HepG2 (cell line): Measurements from ENCODE around the gene TMEM253. TPM values are rescaled to one million over a fixed set of nuclear protein-coding genes. Genes with fewer than 3 reads are reported as not detected.

Source experiments
- CEBPB ChIP-seq: IDR thresholded peaks from 2 replicates; pipeline ENCODE4 v1.6.1; 2011; ENCODE audit warnings: low read depth, low read length, improper control_type of control experiment, borderline replicate concordance
- HMGXB4 ChIP-seq, 2 experiments: sonication (generic) in 1 of 2; formaldehyde crosslinking in 1 of 2; IDR thresholded peaks; 2 replicates each; pipeline versions ENCODE4 v1.4.0 to v1.6.1; 2018 to 2020; ENCODE audit warnings: missing genetic modification reagents in 2 of 2, borderline replicate concordance in 1 of 2, low read depth in 1 of 2, mild to moderate bottlenecking in 1 of 2, missing biosample characterization in 1 of 2
- IRF2 ChIP-seq: IDR thresholded peaks from 2 replicates; pipeline ENCODE4 v1.6.1; 2018; ENCODE audit warnings: missing genetic modification reagents, missing compliant biosample characterization
- JDP2 ChIP-seq: sonication (generic); formaldehyde crosslinking; IDR thresholded peaks from 2 replicates; pipeline ENCODE4 v1.8.1; 2022; ENCODE audit warnings: missing genetic modification reagents, borderline replicate concordance
- RBFOX2 ChIP-seq: fragments of 200-400 bp; formaldehyde crosslinking; IDR thresholded peaks from 2 replicates; pipeline ENCODE4 v1.6.1; 2017; ENCODE audit warnings: low read depth, mild to moderate bottlenecking, low read length
- RFXAP ChIP-seq: sonication (generic); formaldehyde crosslinking; IDR thresholded peaks from 2 replicates; pipeline ENCODE4 v1.4.0; 2020; ENCODE audit warnings: missing genetic modification reagents, borderline replicate concordance
- SALL1 ChIP-seq: sonication (generic); formaldehyde crosslinking; IDR thresholded peaks from 2 replicates; pipeline ENCODE4 v1.8.0; 2022; ENCODE audit warnings: mild to moderate bottlenecking, missing genetic modification reagents
- SRSF4 ChIP-seq: fragments of 200-400 bp; formaldehyde crosslinking; IDR thresholded peaks from one replicate; pipeline ENCODE4 v1.6.1; 2018; ENCODE audit warnings: mild to moderate bottlenecking, low read depth, low read length, moderate library complexity; ENCODE audit not compliant: poor library complexity, severe bottlenecking
- TGIF2 ChIP-seq: IDR thresholded peaks from 2 replicates; pipeline ENCODE4 v1.6.1; 2016; ENCODE audit warnings: control low read depth, missing compliant biosample characterization
- TSC22D2 ChIP-seq: sonication (generic); formaldehyde crosslinking; IDR thresholded peaks from 2 replicates; pipeline ENCODE4 v1.5.1; 2020; ENCODE audit warnings: missing genetic modification reagents, mild to moderate bottlenecking, borderline replicate concordance
- ZFP1 ChIP-seq: IDR thresholded peaks from 2 replicates; pipeline ENCODE4 v1.6.1; 2016
- ZKSCAN8 ChIP-seq: IDR thresholded peaks from 2 replicates; pipeline ENCODE4 v1.6.1; 2016; ENCODE audit warnings: borderline replicate concordance, missing genetic modification reagents, missing compliant biosample characterization
- ZNF337 ChIP-seq: sonication (generic); formaldehyde crosslinking; IDR thresholded peaks from 2 replicates; pipeline ENCODE4 v1.5.1; 2020; ENCODE audit warnings: missing genetic modification reagents, low read depth, mild to moderate bottlenecking, borderline replicate concordance
- ZNF446 ChIP-seq: sonication (generic); formaldehyde crosslinking; IDR thresholded peaks from 2 replicates; pipeline ENCODE4 v1.5.0; 2020; ENCODE audit warnings: mild to moderate bottlenecking, missing genetic modification reagents
- ZNF563 ChIP-seq: sonication (generic); formaldehyde crosslinking; IDR thresholded peaks from 2 replicates; pipeline ENCODE4 v1.8.0; 2022; ENCODE audit warnings: mild to moderate bottlenecking, moderate library complexity, missing genetic modification reagents
- ZNF614 ChIP-seq: IDR thresholded peaks from 2 replicates; pipeline ENCODE4 v1.6.1; 2018; ENCODE audit warnings: missing biosample characterization, missing genetic modification reagents, inconsistent platforms, borderline replicate concordance
- ZNF800 ChIP-seq: sonication (generic); formaldehyde crosslinking; IDR thresholded peaks from 2 replicates; pipeline ENCODE4 v1.4.0; 2020; ENCODE audit warnings: missing genetic modification reagents
- ZSCAN22 ChIP-seq: sonication (generic); formaldehyde crosslinking; IDR thresholded peaks from 2 replicates; pipeline ENCODE4 v1.4.0; 2020; ENCODE audit warnings: mild to moderate bottlenecking, missing genetic modification reagents
- polyA plus RNA-seq, 8 experiments: library from polyadenylated mRNA; depleted of rRNA in 3 of 8; stranded (reverse) in 7 of 8; unstranded in 1 of 8; fragments of >200 nt; fragmentation: Illumina TruSeq in 4 of 8; extraction: Trizol in 4 of 8; gene quantifications; 2 replicates each; pipeline versions ENCODE4 v1.2.1 to v1.2.3, GENCODE V29; 2011 to 2016; ENCODE audit warnings: low read depth in 4 of 8, missing spikeins in 1 of 8, mixed read lengths in 1 of 8; ENCODE audit not compliant: insufficient read depth in 1 of 8
- total RNA-seq, 5 experiments: library from RNA; depleted of rRNA; stranded (reverse); fragments of >200 nt; fragmentation: Illumina TruSeq; extraction: Trizol; gene quantifications; 2 replicates each; pipeline ENCODE4 v1.2.3, GENCODE V29; 2016; ENCODE audit warnings: low read depth in 1 of 5
- TF ChIP-seq, protein P1 (sequence below): sonication (generic); formaldehyde crosslinking; conservative IDR thresholded peaks from 2 replicates; pipeline ENCODE4 v1.4.0; 2020; ENCODE audit warnings: missing genetic modification reagents
- TF ChIP-seq, protein P2 (sequence below): sonication (generic); formaldehyde crosslinking; IDR thresholded peaks from 2 replicates; pipeline ENCODE4 v1.4.0; 2020; ENCODE audit warnings: missing genetic modification reagents

The TMEM253 gene
- total and polyA plus RNA-seq, 2 of the 13 experiments (the other 11 are each of a cell fraction or from before 2014, with no cell fraction given) = 0.29 to 0.45 TPM

DNA sequence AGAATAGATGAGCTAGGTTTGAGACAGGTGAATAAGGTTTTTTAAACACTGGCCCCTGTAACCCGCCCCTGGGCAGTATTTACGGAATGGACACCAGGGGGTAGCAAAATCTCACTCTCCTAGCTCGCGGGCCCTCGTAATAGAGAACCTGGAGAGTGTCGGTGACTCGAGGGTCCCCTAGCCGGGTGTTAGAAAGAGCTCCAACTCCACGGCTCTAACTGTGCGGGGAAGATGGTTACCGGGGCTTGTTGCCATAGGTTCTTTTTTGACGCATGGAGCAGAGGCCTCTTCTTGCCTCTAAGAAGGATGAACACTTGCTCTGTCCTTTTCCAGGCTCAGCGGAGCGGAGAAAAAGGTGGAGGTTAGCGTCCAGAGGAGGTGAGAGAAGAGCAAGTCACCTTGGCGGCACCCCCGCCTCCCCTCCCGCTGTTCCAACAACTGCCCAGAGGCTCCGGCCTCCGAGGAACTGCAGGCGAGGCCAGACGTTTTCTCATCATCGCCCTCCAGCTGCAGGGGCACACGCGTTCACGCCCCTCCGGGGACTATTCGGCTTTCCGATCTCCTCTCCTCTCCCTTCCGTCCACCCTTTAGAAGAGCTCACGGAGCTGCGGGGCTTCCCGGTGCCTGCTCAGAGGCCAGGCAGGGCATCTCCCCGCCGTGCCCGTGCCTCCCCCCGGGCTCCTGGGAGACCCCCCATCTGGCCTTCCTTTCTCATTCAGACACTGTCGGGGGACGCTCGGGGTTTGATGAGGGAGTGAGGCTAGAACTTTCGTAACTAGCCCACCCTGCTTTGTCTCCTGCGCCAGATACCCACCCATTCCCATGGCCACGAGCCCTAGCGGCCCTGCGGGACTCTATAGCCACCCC is 32.1 kb upstream of the TMEM253 start (continued):
- 0 out of 2 replicates have a peak, but pooled peaks have one; percentile 18 for TF ChIP-seq RBFOX2
- TF ChIP-seq, protein P1, sequence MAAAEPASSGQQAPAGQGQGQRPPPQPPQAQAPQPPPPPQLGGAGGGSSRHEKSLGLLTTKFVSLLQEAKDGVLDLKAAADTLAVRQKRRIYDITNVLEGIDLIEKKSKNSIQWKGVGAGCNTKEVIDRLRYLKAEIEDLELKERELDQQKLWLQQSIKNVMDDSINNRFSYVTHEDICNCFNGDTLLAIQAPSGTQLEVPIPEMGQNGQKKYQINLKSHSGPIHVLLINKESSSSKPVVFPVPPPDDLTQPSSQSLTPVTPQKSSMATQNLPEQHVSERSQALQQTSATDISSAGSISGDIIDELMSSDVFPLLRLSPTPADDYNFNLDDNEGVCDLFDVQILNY (CRISPR knock-in tag) = no peak
- TF ChIP-seq SRSF4 = no peak
- TF ChIP-seq ZFP1 (CRISPR knock-in tag) = peak; percentile 30; the same call in 1 of the 2 replicates
- peak; percentile 81 for TF ChIP-seq ZNF614 (CRISPR knock-in tag)
- peak; percentile 51; the same call in 1 of the 2 replicates for TF ChIP-seq ZNF800 (CRISPR knock-in tag)
- peak; percentile 76 to 94 for TF ChIP-seq HMGXB4 (CRISPR knock-in tag; IDR thresholded peaks at IDR 0.05; ENCODE audit: borderline replicate concordance in 1 of 2, low read depth in 1 of 2)
- peak; percentile 90 for TF ChIP-seq ZNF446 (CRISPR knock-in tag)
- peak; percentile 89 for TF ChIP-seq ZNF563 (CRISPR knock-in tag)
- TF ChIP-seq TGIF2 (CRISPR knock-in tag) = no peak
- TF ChIP-seq SALL1 (CRISPR knock-in tag) = peak; percentile 32; the same call in 1 of the 2 replicates
- TF ChIP-seq, protein P2, sequence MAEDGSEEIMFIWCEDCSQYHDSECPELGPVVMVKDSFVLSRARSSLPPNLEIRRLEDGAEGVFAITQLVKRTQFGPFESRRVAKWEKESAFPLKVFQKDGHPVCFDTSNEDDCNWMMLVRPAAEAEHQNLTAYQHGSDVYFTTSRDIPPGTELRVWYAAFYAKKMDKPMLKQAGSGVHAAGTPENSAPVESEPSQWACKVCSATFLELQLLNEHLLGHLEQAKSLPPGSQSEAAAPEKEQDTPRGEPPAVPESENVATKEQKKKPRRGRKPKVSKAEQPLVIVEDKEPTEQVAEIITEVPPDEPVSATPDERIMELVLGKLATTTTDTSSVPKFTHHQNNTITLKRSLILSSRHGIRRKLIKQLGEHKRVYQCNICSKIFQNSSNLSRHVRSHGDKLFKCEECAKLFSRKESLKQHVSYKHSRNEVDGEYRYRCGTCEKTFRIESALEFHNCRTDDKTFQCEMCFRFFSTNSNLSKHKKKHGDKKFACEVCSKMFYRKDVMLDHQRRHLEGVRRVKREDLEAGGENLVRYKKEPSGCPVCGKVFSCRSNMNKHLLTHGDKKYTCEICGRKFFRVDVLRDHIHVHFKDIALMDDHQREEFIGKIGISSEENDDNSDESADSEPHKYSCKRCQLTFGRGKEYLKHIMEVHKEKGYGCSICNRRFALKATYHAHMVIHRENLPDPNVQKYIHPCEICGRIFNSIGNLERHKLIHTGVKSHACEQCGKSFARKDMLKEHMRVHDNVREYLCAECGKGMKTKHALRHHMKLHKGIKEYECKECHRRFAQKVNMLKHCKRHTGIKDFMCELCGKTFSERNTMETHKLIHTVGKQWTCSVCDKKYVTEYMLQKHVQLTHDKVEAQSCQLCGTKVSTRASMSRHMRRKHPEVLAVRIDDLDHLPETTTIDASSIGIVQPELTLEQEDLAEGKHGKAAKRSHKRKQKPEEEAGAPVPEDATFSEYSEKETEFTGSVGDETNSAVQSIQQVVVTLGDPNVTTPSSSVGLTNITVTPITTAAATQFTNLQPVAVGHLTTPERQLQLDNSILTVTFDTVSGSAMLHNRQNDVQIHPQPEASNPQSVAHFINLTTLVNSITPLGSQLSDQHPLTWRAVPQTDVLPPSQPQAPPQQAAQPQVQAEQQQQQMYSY (CRISPR knock-in tag) = peak; percentile 49; the same call in 1 of the 2 replicates
- TF ChIP-seq RFXAP (CRISPR knock-in tag) = 0 out of 2 replicates have a peak, but pooled peaks have one; percentile 50
- peak; percentile 32; the same call in 1 of the 2 replicates for TF ChIP-seq IRF2
- TF ChIP-seq ZSCAN22 (CRISPR knock-in tag) = no peak
- TF ChIP-seq JDP2 = no peak
- no peak for TF ChIP-seq CEBPB
- no peak for TF ChIP-seq TSC22D2 (CRISPR knock-in tag)
- peak; percentile 56; the same call in 1 of the 2 replicates for TF ChIP-seq ZNF337 (CRISPR knock-in tag)
- TF ChIP-seq ZKSCAN8 = 0 out of 2 replicates have a peak, but pooled peaks have one; percentile 30
